ENCODE results near the gene RERE.

Gene RERE

DNA sequence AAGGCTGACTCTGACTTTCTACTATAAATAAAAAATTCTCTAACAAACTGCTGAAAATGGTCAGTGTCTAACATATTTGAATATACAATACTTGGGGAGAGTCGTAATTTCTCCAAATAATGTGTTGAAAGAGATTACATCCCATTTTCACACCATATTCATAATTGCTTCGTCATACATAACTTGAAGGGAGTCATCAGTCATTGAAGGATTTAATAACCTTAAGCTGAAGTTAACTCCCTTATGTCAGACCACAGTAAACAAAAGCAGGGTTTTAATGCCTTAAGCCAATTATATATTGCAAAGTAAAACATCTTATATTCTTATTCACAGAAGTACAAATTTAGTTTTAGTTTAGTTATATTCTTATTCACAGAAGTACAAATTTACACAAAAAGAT lies 129.9 kb downstream of the RERE start:
- no peak for DNase-seq (ENCODE audit: low spot score)

DNA sequence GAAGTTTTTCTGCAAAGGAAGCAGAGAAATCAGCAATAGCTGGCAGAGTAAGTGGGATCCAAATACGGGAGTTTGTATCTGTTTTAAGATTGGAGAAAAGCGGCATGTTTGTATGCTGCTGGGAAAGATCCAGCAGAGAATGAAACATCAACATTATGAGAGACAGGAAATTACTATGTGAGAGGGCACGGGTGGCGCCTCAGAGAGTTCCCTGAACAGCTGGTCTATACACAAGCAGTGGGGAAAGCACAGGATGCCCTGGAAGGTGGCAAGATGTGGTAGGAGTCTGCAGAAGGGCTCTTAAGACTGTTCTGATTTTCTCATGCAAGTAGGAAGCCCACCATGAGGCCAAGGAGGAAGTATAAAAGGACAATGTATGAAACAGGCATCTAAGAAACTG lies 130.4 kb downstream of the RERE start:
- no peak for DNase-seq (ENCODE audit: low spot score)

DNA sequence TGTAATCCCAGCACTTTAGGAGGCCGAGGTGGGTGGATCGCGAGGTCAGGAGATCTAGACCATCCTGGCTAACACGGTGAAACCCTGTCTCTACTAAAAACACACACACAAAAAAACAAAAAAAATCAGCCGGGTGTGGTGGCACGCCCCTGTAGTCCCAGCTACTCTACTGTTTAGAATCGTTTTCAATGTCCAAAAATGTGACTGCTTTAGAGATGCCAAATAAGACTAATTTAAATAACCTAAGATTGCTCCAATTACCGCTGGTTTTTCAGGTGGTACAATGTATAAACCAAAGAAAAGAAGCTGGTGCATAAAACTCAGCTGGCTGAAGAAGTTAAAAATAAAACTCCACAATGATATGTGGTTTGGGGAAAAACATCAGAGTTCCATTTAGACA lies 132.0 kb downstream of the RERE start:
- DNase-seq (ENCODE audit: low spot score) = no peak

DNA sequence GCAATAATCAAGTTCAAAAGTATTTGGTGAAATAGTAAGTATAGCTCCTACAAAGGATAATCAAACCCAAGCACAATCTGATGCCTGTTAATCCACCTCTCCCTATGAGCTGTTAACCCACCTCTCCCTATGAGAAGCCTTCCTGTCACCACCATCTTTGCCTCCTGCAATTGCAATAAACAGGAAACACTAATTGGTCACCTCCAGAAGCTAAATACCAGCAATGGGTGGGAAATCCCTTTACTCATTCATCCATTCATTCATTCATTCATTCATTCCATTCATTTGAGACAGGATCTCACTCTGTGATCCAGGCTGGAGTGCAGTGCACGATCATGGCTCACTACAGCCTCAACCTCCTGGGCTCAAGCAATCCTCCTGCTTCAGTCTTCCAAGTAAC lies 132.8 kb downstream of the RERE start:
- no peak for DNase-seq (ENCODE audit: low spot score)

DNA sequence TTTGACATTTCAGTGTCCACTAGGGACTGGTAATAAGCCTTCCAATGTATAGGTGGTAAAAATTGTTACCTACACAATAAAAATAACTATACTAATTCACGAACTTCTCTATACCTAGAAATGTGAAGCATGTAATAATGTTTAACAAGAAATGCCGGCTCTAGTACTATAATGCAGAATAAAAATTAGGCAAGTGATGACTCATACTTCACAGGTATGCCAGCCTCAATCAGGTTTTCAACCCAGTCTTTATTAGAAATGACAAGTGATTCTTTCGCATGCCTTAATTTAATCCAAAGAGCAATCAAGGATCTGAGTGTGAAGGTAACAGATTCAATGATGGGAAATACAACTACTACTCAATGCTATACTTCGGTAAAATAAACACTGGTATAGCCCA lies 134.9 kb downstream of the RERE start:
- no peak for DNase-seq (ENCODE audit: low spot score)

DNA sequence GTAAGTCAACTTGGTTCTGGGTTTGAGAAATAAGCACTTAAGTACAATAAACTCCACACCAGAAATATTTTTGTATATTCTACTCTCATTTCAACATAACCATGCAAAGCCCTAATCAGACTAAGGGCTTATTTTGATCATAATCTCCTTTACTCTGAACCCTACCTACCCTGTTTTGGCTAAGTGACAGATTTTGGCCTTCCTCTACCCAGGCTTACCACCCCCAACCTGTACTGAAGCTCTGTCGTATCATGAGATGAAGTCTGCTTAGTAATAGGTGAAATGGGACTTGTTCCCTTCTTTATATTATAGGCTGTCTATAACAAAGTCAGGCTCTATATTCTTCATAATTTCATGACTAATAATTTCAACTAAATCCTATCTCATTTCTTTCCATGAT lies 135.5 kb downstream of the RERE start:
- DNase-seq (ENCODE audit: low spot score) = no peak

DNA sequence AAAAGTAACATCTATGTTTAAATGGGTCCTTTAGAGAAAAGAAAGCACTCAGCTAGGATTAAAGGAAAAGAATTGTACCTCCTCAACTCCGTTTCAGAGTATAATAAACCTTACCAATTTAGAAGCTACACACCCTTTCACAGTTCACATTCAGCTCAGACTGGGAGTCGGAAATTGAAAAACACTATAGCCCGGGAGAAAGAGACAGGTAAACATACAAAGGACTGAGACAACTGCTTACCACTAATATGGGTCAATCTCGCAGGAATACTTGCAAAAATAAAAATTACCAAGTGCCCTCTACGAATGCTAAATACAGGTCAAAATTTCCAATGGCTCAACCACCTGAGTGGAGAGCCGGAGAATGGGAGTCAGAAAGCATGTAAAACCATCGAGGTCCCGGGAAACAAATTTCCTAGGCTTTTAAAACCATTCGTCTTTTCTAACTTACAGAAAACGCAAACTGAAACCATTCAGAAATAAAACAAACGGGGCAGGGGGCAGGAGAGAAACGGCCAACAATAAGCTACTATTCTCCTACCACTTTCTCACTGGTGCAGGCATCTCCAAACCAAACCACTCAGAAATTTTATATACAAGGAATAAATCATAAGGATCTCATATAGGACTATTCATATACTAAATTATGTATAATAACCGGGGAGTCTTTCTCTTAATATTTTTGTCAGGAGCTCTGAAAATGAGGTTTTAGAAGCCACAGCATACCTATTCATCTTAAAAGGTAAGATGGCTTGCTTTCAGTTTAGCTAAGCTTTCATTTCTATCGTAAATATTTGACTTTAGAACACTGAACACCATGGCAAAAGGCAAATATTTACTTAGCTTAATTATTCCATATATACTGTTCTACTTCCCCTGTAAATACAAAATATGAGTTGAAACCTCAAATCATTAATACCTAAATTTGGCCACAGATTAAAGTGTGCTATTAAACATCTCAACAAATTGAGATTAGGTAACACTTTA lies 136.5 kb downstream of the RERE start:
- DNase-seq (ENCODE audit: low spot score) = no peak

DNA sequence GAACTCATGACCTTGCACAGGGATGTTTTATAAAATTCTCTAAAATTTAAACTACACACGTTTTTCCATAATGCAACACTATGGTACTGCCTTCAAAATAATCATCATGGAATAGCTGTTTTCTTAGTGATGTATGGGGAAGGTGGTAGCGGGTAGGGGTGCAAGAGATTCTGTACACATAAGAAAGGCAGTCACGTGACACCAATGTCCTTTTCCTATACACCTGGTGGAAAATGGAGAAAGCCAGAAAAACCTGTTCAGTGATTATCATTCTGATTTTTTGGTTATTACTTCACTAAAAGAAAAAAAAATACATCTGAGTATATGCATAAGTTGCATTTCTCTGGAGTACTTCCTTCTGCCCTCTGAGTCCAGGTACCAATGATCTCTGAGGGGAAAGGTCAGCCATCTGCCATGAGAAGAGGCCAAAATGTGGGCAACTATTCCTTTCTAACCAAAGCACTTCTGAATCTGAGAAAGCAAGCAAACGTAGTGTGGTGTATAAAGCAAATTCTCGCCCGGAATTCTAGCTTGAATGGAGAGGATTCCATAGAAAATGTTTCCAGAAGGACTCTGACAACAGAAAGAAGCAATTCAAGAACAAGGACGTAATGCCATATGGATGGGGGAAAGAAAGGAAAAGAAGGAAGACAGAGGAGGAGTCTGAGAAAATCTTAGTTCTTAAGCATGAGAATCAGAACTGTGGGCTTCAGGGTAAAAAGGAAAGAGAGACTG lies 137.3 kb downstream of the RERE start:
- DNase-seq (ENCODE audit: low spot score) = no peak

DNA sequence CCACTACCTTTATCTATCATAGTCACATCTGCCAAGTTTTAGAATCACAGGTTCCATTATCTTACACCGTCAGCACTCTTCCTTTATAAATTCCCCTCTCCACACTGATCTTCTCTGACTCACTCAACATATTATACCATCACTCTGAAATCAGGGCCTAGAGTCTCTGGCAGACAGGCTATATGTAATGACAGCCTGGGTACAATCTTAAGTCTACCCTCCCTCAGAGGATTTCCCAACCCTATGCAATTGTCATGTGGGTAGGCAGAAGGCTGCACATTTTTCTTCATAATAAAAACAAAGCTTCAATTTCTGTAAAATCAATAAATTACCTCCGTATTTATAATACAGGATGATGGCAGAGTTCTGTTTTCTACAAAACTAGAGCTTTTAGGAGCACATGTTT lies 138.0 kb downstream of the RERE start:
- no peak for DNase-seq (ENCODE audit: low spot score)

DNA sequence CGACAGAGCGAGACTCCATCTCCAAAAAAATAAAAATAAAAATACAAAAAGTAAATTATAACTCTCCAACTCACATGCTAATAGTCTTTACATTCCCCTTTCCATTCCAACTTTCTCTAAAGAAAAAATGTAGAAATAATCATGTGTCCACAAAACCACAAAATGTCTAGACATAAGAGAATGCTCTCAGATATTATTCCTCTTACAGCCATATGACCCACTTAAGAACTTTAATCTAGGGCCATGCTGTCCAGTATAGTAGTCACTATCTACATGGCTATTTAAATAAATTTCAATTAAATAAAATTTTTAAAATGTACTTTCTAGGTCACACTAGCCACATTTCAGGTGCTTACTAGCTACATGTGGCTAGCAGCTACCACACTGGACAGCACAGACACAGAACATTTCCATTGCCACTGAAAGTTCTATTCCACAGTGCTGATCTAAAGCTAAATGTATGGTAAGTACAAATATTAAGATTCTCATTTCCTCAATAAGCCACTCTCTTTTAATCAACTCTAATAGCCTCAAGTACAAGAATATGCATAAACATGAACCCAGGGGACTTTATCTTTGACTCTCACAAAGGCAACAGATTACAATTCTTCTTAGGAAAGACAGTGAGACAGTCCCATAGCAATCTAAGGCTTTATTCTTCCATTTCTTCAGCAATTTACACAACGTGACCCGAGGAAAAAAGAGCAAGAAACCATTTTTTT lies 138.6 kb downstream of the RERE start:
- DNase-seq (ENCODE audit: low spot score) = no peak

DNA sequence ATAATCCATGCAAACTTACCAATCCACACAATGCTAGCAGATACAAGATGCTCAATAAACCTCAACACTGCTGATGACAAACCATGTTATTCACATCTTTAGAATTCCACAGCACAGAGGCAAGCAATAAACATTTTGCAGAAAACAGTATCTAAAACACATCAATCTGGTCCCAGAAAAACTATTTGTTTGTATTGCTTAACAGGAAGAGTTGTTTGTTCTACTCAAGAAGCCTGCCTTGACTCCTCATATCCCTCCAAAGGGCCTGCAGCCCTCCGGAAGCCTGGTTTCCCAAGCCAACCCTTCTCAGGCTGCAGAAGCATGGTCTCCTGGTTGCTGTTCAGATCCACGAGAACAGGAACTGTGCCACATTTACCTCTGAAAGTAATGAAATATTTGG lies 139.7 kb downstream of the RERE start:
- DNase-seq (ENCODE audit: low spot score) = no peak

DNA sequence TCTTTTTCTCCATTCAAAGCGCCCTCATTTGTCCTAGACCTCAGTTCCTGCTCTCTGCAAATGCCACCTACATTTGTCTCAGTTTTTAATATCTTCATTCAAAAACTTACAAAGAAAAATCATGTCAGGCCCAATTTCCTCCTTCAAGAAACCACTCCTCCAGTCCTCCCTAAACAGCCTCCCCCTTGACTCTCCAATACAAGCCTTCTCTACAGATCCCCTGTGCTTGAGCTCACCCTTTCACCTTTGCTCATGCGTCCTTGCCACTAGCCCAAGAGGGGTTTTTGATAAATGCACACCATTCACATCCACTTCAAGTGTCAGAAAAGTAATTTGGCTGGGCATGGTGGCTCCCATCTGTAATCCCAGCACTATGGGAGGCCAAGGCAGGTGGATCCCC lies 140.6 kb downstream of the RERE start:
- no peak for DNase-seq (ENCODE audit: low spot score)

DNA sequence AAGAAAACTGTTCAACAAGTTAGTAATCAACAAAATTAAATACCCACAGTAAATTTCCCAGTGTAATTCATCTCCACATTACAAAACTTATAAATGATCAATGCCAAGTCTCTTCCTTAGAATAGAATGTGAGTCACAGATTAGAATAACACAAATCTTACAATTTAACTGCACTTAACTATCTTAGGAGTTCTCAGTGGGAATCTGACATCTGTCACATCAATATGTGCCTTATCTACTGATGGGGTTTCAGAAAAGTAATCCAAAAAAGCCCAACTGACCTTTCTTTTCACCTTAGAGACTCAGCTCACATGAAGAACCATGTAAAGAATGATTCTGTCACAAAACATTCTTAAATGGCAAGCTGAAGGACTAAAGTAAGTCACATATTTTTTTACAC lies 141.4 kb downstream of the RERE start:
- DNase-seq (ENCODE audit: low spot score) = no peak

DNA sequence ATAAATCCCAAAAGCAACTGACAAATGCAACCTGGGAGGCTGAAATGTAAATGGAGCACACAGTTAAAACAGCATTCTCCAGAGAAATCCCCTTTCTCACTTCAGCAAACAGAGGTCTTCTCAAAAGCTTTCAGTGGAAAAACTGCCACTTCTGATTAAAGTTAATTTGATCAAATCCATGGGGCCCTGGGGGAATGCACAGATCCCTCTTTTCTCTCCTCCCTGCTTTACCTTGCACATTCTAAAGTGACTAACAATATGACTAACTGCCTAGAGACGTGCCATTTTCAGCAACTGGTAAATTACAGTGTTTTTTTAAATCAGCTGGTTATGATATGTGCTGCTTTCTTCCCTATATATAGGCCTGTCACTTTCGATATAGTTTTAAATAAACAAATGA lies 142.5 kb downstream of the RERE start:
- DNase-seq (ENCODE audit: low spot score) = no peak

DNA sequence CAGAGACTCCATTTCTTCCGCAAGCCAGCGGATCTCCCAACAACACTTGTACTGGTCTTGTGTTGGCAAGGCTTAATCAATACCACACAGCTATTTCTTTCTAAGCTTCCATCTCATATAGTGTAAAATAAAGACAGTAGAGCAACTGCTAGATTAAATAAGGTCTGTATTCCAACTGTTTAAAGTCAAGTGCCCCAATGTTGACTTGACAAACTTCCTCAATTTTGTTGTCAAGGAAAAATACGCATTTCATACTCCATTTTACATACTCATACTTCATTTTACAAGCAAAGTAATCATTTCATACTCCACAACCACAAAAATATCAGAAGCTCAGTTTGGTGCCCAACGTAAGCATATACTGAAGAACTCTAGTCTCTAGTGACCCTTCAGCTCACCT lies 143.0 kb downstream of the RERE start:
- no peak for DNase-seq (ENCODE audit: low spot score)

DNA sequence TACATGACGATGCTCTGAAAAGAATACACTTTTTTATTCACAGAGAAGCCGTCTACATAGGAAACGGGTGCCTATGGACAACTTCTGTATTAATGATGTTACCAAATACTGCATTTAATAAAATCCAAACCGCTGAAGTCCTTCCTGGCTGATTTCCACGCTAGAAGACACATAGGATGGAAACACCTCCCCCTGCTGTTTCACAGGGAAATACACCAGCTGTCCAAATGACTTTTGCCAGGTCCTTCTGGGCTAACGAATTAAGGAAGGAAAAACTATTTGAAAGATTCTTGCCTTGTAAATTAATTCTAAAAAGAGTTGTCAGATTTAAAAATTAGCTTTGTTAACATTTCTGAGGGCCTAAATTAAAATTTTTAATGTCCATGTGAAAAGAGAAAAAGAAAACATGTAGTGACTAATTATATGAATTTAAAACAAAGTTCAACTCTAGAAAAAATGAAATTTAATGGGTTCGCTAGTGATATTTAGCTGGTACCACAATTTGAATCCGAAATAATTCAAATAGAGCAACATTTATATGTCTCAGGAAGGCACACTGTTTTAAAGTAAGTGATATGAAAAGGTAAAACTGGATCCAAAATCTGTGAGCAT lies 146.0 kb downstream of the RERE start:
- DNase-seq (ENCODE audit: low spot score) = peak; percentile 70

DNA sequence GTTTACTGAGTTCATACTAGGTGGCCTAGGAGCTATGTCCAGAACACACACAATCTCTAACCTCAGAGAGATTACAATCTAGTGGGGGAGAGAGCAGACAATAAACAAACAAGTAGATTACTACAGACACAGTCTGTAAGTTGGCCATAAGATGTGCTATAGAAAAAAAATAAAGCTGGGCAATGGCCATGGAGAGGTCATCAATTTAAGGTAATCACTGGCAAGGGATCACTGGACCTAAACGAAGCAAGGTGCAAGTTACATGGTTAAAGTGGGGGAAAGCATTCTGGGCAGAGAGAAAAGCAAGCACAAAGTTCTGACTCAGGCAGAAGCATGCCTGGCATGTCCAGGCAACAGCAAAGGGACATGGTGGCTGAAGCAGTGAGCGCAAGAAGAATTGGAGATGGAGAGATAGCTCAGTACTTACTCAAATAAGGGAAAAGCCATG lies 147.0 kb downstream of the RERE start:
- no peak for DNase-seq (ENCODE audit: low spot score)

DNA sequence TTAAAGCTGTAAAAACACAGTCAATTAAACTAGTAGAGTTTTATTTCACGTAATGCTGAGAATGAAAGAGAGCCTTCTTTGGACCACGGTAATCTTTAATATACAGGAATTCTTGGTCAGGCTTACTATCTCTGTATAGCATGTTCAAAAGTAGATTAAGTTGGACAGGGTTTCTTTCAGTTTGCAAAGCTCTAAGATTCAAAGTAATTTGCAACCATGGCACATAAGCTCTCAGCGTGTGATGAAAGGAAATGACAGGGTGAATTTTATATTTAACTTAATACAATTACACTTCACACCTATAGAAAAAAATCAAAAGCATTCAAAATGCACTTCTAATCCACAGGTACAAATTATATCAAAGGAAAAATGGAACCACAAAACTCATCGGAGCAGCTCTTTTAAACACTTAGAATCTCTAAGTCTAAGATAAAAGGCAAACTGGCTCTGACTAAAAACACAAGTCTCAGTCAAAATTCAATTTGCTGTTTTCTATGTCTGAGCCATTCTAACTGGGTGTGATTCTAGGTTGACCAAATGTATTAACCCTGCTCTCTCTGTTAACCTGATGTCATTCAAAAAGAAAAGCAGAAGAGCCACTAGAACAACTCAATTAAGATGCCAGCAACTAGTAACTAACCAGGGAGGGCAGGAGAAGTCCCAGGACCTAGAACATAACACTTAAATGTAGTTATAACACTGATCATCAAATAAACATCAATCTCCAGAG lies 147.7 kb downstream of the RERE start:
- DNase-seq (ENCODE audit: low spot score) = no peak

DNA sequence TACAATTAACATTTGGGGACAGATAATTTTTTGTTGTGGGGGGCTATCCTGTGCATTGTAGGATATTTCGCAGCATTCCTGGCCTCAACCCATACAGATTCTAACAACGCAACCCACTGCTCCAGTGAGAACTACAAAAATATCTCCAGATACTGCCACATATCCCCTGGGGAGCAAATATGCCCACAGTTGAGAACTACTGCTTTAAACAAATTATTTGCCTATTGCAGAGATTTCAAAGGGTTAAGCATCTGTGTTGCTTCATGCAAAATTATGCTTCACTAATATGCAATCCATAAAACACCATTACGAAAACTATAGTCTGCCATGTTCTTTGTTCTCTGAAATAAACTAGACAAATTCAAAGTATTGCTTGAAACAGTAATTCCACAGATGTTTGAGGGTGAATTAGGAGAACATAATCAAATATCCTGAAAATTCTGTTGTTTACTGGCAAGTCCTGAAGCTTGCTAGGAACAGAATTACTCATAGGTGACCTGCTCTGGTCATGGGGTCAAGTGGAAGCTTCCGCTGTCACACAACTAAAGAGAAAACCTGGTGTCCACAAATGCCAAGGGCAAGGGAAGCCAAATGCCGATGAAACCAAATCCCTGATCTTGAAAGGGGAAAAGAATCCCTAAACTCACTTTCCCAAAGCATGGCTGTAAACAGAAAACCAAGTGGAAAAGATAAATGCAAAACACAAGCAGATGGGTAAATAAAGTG lies 149.4 kb downstream of the RERE start:
- DNase-seq (ENCODE audit: low spot score) = no peak

DNA sequence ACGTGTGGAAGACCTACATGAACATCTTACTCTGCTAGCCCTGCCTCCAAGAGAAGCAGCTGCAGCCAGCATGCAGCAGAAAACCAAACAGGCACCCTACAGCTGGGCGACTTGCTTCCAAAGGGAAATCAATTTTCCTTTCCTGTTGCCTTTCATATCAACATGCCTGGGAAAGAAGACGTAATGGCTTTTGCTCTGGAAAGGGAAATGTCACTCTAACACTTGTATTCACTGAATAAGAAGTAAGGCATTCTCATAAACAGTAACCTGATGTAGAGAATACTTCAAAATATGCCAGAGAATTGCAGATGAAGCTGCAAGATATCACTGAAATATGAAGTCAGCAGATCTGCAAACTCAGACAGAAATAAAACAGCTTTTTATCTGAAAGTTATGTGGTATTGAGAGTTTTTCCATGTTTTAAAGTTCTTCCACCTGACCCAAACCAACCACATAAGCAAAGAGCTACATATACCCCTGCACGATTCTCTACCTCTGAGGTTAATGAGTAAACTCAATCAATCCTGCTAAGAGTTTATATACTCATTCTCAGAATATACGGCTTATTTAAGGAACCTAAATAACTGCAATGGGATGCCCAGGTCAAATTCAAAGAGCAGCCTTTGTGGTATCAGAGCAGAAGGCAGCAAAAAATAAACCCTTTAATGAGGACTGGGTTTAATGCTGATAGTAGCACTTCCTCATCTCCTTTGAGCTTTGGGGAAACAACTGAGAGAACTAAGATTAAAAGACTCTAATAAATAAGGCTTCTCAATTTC lies 150.9 kb downstream of the RERE start:
- DNase-seq (ENCODE audit: low spot score) = no peak

Measured in COLO829 (cell line).